ENCODE data around the gene SPAG5.

SPAG5 gene

GRCh38 chr17:28538296-28538895, 60.4 kb downstream of the SPAG5 start:
- DNase-seq = no peak

- DNase-seq = no peak
These were observed 61.6 kb downstream of the SPAG5 start for GRCh38 chr17:28537219-28537610.

GRCh38 chr17:28536532-28537218, 62.1 kb downstream of the SPAG5 start:
- DNase-seq = no peak

- no peak for DNase-seq
These were observed 64.0 kb downstream of the SPAG5 start for GRCh38 chr17:28534740-28535375.

GRCh38 chr17:28533091-28533807, 65.6 kb downstream of the SPAG5 start:
- no peak for DNase-seq

- no peak for DNase-seq
These were observed 66.5 kb downstream of the SPAG5 start for GRCh38 chr17:28532050-28532960.

GRCh38 chr17:28530926-28531325, 67.9 kb downstream of the SPAG5 start:
- no peak for DNase-seq

- DNase-seq = no peak
These were observed 68.6 kb downstream of the SPAG5 start for GRCh38 chr17:28530250-28530649.

- DNase-seq = no peak
These were observed 69.8 kb downstream of the SPAG5 start for GRCh38 chr17:28529013-28529400.

GRCh38 chr17:28528327-28529012, 70.4 kb downstream of the SPAG5 start:
- DNase-seq = no peak

GRCh38 chr17:28527859-28528258, 71.0 kb downstream of the SPAG5 start:
- DNase-seq = no peak

All from amniotic stem cell (primary cell).